Cortex of kidney (tissue), 1 donor: ENCODE data around the gene UMODL1.

Experiments used
- DNase-seq: peaks from one replicate; lab custom pipeline; 2025; lab: John Stamatoyannopoulos, UW

The UMODL1 gene

DNA sequence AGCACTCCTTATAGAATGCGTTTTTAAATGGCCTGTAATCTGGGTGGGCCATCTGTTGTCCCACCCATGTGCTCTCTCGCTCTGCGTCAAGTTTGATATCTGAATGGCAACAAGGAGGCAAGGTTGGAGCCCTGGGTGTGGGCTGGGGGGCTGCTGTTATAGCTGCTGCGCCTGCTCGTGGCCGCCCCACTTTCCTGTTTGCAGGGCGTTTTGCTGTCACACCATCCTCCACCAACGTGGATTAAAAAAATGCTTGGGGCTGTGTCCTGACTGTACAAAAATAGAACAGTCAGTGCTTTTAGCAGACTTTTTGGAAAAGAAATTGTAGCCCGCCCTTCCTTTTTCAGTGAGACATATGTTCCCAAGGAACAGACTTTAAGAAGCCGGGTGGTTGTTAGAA lies 25.4 kb downstream of the UMODL1 start:
- DNase-seq = no peak

DNA sequence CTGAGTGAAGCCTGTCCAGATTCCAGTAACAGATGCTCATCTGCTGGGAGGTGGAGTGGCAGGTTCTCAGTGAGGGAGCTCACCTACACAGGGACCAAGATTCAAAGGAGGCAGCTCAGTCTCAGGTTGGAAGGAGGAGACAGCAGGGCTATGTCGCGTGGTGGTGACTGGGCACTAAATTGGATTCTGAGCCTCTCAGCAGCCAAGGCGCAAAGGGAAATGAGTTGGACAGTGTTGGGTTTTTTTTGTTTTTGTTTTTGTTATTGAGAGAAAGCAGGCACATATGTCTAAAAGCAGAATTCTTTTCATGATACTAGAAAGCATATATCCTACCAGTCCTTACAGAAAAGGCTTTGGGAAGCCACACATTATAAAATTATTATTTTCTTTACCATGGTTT lies 26.2 kb downstream of the UMODL1 start:
- DNase-seq = no peak

DNA sequence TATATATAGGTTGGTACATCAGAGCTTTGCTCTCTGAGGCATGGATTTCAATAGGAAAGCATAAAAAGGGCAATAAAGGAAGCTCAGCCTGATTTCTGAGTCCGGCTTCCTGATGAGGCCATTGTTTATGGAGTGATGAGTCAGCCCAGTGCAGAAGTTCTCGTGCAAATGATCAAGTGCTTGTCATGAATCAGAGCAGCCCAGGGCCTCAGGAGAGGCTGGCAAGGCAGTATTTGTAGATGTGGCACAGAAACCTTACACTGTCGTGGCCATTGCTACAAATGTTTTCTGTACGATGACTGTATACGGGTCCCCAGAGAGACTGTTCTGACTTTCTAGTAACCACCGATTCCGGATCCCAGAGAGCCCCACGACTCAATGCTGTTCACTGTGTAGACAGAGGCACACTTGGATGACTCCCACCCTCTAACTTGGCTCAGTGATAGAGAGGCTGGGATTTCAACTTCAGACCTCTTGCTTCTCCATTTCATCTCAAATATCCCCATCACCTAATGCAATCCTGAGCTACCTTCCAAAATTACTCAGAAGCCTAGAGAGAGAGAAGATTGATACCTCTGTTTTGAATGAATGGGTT lies 26.8 kb downstream of the UMODL1 start:
- no peak for DNase-seq

DNA sequence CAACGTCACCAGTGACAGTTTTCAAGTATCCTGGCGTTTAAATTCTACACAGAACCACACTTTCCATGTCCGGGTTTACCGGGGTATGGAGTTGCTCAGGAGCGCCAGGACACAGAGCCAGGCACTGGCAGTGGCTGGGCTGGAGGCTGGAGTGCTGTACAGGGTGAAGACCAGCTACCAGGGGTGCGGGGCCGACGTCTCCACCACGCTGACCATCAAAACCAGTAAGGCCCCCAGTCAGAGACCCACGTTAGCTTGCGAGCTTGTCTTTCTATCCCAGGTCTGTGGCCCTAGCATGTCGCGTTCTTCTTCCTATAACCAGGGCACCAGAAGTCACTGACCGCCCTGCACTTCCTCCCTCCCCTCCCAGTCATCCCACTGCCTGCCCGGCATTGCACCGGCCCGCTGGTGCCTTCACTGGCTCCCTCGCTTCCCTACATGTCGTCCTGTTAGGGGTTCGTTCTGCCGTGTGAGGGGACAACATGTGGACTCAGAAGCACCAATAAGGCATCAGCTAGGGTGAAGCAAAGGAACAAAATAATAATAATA lies 27.9 kb downstream of the UMODL1 start:
- no peak for DNase-seq

DNA sequence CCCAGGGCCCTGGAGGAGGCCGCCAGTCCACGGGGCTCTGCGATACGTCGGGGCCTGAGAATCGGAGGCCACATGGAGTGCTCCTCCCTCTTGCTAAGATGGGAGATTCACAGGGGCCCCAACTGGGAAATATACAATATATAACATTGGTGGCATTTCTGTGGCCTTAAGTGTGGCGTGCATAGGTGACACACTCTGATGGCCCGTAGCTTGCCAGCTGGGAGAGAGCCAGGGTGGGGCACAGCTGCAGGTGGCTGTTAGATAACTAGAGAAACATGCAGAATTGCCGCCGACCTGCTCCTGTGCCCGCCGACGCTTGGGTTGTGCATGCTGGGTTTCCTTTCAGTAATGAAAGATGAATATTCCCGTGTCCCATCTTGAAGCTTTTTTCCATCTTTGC lies 30.1 kb downstream of the UMODL1 start:
- DNase-seq = no peak

DNA sequence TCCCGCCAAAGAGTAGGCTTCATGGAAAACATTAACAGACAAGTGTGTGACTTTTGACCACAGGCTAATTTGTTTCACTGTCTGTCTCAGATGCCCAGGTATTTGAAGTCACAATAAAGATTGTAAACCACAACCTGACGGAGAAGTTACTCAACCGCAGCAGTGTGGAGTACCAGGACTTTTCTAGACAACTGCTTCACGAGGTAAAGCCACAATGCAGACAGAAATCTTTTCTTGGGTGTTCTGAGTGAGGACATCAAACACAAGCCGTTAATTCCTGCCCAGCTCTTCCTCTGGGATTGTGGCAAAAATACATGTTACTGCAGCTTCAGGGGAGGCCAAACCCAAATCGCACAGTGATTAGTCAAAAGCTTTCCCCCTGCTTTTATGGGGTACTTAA lies 31.0 kb downstream of the UMODL1 start:
- no peak for DNase-seq

DNA sequence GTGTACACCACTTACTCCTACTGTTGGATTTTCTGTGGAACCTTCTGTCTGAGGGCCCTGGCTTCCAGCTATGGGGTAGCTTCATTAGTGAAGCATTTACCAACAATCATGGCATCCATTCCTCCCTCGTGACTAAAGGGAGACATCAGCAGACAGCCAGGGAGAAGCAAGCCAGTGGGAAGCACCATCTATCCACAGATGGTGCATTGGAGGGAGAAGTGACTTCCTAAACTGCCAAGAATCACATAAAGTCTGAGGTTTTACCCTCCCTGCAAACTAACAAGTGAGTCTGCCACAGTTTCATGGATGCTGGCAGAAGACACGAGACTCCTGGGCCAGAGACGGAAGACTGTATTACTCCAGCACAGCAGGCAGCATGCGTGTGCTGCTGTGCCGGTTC lies 31.4 kb downstream of the UMODL1 start:
- no peak for DNase-seq

DNA sequence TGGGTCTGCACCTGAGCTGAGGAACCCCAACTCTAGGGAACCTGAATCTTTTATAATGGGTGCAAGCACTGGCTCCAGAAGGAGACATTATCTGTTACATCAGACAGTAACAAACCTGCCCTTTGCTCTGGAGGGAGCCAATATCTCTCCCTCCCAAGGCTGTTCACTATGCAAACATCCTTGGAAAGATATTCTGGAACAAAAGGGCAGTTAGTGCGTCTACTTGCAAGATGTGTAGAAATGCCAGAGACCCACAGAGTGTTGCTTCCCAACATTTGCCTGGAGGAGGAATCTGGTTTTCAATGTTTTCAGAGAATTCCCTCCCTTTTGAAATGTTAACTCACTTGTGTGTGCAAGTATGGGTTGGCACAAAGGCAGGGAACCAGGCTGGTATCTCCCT lies 31.9 kb downstream of the UMODL1 start:
- no peak for DNase-seq

DNA sequence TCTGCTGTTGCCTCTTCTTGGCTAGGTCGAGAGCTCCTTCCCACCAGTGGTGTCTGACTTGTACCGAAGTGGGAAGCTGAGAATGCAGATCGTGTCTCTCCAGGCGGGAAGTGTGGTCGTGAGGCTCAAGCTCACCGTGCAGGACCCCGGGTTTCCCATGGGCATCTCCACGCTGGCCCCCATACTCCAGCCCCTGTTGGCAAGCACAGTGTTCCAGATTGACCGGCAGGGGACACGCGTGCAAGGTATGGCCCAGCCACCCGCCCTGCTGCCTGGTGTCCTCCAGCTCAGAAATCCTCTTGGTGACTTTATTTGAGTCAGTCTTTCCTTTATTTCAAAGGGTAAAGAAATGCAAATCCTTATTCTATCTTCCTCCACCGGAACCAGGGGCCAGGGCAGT lies 32.7 kb downstream of the UMODL1 start:
- DNase-seq = no peak

DNA sequence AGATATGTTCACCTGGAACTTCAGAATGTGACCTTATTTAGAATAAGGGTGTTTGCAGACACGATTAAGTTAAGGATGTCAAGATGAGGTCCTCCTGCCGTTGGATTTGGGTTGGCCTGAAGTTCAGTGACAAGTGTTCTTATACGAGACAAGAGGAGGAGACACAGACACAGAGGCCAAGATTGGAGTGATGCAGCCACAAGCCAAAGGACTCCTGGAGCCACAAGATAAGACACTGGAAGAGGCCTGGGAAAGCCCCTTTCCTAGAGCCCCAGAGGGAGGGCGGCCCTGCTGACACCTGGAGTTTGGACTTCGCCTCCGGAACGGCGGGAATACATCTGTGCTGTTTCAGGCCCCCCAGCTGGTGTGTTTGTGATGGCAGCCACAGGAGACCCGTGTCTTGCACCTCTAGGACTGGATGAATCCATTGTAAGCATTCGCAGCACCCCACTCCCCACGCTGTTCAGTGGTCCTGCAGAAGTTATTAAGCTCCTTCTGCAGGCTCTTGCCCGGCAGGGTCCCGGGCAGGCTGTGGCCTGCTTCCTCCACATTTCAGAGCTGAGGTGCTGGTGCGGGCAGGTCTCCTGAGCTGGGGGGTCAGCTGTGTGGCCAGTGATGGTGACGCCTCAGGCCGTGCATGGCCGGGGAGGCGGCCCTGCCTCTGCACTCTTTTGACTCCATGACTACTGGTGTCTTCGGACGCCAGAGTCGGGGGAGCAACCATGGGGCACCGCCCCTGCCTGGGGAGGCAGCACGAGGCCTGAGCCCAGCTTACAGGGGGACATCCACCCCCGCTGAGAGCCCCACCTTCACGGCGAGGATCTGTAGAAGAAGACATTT lies 34.6 kb downstream of the UMODL1 start:
- no peak for DNase-seq

DNA sequence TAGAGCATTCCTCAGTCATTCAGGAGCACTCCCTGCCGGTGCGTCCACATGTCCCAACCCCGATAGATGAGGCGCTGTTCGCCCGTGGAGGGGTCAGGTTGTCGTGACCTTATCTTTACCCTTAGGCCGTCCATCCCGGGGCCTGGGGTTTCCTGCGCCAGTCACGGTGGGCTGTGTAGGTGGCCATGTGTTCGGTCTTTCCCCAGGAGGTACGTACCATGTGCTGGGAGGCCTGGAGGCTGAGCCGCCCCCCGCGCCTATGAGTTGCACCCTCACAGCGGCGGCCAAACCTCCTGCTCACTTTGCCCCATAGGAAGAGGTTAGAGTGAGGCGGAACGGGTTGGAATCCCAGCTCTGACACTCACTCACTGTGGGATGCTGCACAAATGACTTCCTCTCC lies 35.3 kb downstream of the UMODL1 start:
- no peak for DNase-seq

DNA sequence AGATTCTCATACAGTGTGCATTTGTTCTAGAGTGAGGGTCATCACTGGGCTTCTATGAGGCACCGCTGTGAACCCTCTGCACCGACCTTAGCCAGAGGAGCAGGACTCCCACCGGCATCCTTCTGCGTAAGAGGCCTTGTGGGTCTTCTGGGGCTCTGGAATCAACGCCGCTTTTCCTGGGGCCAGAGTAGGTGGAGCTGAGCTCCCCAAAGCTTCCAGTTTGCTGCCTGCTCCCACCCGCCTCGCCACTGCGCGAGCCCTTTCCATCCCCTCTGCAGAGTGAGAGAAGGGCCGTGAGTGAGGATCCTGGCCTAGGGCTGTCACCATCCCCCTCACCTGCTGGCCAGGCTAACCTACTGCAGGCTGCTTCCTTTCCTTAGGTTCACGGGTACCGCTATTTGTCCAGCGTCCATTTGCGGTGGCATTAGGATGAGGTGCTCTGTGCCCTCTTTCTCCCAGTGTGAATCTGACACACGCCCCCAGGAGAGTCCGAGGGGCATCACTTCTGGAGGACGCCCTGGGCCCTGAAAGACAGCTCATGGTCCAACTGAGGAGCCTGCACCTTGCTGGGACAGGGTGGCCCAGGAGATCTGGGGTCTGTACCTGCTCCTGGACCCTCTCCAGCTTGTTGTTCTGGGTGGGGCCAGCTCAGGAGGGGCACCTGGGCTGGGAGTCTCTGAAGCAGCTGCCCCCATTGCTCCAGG lies 36.2 kb downstream of the UMODL1 start:
- DNase-seq = no peak

DNA sequence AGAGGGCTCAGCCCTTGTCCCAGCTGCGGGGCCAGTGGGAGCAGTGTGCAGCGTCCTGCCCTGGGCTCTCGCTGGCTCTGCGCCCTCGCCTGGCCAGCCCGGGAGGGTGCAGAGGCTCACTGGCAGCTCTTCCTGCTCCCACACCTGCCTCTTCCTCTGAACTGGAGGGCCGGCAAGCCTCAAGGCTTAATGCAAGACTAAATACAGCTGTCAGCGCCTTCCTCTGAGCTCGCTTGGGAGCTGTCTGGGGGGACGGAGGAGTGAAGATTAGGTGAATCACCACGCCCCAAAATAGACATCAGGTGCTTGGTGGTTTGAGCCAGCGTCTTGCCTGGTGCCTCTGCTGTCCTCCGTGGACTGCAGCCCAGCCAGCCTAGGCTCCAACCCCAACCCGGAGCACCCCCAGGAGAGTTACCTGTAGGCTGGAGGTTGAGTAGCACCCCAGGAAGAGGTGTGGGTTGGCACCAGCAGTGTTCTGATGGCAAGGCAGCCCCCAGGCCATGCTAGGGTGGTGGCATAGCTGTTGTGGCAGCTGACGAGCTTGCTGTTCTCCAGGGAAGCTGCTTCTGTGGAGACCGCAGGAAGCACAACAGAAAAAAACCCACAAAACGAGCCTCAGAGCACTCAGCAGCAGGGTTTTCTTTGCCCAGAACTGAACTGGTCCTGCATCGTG lies 36.9 kb downstream of the UMODL1 start:
- no peak for DNase-seq

DNA sequence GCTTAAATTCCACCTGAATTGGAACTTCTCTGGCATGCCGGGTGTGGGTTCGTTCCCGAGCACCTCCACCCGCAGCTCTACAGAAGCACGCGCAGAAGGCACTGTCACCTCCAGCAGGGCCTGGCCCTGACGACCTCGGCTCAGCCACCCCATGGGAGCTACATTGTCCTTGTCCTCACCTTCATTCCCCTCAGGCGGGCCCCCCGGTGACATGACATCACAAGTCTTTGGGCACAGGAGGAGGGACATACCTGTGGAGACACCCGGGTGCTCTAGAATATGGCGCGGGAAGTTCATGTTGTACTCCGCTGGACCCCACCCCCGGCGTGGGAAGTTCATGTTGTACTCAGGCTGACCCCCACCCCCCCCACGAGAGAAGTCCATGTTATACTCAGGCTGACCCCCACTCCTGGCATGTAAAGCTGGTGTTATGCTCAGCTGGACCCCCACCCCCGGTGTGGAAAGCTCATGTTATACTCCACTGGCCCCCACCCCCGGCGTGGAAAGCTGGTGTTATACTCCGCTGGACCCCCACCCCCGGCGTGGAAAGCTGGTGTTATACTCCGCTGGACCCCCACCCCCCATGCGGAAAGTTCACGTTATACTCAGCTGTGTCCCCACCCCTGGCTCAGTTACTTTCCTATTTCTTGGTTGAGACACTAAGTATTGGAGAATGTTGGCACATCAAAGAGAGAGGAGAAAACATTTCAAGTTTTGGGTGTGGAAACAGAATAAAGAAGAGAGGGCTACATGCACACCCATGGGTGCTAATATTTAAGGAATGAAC lies 37.6 kb downstream of the UMODL1 start:
- DNase-seq = no peak

DNA sequence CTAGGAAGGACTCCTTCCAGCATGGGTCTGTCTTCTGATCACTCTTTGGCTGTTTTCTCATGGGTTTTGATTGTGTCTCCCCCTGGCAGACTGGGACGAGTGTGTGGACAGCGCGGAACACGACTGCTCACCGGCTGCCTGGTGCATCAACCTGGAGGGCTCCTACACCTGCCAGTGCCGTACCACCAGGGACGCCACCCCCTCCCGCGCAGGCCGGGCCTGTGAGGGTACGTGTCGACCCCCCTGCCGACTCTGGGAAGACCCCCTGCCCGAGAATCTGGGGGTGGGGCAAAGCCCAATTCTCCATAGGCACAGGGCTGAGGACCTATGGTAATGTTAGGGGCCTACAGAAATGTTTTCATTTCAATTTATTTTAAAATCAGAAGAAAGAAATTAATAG lies 38.4 kb downstream of the UMODL1 start:
- no peak for DNase-seq

DNA sequence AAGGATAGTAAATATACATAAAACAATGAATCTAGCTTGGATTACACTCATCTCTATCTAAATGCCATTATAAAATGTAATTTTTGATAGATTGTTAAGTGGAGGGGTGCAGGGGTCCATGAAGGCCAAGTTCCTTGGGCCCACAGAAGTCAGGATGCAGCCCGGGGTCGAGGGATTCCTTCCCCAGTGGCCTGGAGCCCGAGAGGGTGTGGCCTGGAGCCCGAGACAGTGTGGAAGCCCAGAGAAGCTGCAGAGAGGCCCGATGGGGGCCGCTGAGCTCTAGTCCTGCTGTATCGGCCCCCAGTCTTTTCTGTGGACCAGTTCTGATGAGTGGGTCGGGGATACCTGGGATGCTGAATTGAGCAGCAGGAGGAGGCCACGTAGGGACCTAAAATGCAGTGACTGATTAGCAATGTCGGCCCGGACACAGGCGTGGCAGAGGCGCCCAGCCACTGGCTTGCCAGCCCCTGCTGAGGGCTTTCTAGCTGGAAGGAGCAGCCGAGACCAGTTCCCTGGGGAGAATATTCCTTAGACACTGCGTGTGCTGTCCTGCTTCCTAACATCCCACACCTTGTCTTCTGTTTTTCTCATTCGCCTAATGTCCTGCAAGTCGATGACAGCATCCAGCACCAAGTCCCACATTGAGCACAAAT lies 38.9 kb downstream of the UMODL1 start:
- DNase-seq = no peak

DNA sequence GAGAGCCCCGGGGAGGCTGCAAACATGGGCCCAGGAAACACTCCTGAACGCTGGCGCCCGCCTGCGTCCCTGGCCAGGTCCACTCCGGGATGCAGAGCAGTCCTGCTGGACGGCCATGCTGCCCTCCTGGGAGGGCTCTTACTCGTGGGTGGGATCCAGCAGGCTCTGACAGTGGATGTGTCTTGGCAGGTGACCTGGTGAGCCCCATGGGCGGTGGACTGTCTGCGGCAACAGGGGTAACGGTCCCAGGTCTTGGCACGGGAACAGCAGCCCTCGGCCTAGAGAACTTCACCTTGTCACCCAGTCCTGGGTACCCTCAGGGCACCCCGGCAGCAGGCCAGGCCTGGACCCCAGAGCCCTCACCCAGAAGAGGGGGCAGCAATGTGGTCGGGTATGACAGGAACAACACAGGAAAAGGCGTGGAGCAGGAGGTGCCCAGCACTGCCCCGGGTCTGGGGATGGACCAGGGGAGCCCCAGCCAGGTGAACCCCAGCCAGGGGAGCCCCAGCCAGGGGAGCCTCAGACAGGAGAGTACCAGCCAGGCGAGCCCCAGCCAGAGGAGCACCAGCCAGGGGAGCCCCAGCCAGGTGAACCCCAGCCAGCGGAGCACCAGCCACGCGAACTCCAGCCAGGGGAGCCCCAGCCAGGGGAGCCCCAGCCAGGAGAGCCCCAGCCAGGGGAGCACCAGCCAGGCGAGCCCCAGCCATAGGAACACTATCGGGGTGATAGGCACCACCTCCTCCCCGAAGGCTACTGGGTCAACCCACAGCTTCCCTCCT lies 39.8 kb downstream of the UMODL1 start:
- no peak for DNase-seq

DNA sequence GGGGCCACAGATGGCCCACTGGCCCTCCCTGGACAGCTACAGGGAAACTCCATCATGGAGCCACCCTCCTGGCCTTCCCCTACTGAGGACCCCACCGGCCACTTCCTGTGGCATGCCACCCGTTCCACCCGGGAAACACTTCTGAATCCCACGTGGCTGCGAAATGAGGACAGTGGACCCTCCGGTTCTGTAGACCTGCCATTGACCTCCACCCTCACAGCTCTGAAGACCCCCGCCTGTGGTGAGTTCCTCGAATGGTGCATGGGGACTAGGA lies 40.3 kb downstream of the UMODL1 start:
- DNase-seq = no peak

DNA sequence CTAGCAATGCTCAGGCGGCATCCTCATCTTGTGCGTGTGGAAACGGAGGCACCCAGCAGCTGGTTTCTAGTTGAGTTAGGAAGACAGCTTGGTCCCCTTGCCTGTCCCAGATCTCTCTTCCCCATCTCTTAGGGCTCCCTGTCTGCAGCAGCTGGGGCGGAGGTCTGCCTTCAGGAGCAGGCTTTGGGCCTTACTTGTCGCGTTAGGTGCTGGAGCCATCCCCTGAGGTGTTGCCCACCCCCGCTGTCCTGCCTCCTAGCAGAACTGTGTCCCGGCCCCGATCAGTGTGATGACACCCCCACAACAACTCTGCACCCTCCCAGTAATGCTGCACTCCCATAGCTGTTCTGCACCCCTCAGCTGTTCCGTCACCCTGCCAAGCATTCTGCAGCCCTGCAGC lies 40.7 kb downstream of the UMODL1 start:
- DNase-seq = no peak

DNA sequence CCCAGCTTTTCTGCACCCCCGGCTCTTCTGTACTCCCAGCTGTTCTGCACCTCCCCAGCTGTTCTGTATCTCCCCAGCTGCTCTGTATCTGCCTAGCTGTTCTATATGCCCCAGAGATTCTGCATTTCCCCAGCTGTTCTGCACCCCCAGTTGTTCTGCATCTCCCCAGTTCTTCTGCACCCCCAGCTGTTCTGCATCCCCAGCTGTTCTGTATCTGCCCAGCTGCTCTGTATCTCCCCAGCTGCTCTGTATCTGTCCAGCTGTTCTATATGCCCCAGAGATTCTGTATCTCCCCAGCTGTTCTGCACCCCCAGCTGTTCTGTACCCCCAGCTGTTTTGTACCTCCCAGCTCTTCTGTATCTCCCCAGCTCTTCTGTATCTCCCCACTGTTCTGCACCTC lies 41.1 kb downstream of the UMODL1 start:
- DNase-seq = no peak

DNA sequence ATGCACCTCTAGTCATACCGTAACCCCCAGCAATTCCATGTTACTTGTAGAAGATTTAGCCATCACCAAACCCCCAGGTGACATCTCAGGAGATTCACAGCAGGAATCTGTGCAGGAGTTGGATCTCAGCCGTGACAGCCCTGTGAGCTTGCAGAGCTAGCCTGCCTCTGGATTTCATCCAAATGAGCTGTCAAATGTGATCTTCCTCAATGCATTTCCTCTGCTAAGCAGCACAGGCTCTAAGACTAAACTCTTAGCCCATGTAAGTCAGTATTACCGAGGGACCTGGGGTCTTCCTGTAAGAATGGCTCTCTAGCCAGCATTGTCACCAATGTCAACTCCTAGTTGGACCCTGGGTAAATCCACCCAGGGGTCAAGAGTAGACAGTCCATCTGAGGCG lies 41.7 kb downstream of the UMODL1 start:
- DNase-seq = no peak
